CD4-positive, alpha-beta T cell treated with Interleukin-6 for 4 hours (primary cell): ENCODE measurements around the gene CADPS2.

Experiments used
- DNase-seq: peaks from one replicate; pipeline ENCODE4 v3.0.0-alpha.2; 2020; ENCODE audit warnings: mixed read lengths

Gene CADPS2

DNA sequence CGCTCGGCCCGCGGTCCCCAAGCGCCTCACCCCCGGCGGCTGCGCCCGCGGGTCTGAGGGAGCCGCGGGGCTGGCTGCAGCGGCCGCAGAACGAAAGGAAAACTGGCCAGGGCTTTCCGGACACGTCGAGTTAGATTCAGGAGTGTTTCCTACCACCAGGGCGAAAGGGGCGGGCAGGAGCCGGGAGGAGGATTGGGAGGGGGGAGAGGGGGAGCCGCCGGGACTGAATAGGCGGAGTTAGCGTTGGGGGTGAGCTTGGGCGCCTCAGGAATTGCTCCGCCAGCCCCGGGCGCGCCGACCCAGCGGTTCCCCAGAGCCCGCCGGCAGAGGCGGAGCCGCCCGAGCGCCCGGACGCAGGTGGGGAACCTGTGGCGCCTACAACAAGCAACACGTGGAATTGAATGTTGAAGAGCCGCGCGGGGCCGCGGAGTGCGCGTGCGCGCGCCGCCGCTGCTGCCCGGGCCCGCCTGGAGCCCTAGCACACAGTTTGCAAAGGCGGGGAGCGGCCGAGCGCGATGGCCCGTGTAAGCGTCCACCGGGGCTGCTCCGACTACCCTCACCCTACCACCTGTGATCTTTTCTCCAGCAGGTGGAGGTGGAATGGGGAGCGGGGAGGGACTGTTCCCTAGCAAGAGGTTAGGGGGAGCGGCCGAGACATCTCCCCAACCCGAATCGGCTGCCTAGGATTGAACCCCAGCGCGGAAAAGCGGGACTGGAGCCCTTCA is at the start of gene CADPS2:
Gene CADPS2, minus strand, starts transcription at position 104 of the 725 bp plus-strand sequence. CDS start 123 bp downstream, outside the sequence.
- no peak for DNase-seq

DNA sequence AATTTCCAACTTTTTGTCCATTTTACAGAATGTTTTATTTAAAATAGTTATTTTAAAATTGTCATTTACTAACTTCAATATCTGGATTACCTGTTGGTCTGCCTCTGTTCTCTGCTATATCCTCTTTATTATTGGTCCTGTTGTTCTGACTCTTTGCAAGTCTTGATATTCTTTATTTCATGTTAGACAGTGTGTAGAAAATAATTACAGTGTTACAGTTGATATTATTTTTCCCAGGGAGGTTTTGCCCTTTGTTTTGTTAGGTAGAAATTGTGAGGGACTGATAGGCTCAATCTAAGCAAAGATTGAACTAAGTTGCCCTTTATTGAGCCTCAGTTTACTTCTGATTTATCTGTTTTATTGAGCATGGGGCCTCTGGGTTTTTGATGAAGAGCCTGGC is 49.4 kb upstream of the CADPS2 start:
- DNase-seq: no peak

DNA sequence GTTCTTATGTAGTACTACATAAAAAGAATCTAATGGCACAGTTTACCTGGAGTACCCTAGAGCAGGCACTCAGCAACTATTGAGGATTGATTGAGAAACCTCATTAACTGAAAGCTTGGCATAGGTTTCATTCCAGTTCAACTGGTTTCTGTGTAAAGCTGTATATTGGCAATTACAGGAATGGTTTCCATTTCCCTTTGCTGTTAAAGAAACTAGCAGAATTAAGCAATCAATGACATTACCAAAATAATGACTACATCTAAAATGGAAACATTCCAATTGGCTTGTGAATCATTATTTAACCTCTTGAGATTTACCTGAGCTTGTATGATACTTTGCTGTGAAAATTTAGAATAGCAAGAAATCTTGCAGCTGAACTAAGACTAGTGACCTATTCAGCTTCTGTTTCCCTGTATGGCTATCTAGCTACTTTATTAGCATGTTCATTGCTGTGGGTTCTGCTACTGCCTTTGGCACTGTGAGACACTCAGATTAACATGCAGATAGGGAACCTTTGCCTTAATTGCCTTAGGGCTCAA is 33.5 kb upstream of the CADPS2 start:
- no peak for DNase-seq

DNA sequence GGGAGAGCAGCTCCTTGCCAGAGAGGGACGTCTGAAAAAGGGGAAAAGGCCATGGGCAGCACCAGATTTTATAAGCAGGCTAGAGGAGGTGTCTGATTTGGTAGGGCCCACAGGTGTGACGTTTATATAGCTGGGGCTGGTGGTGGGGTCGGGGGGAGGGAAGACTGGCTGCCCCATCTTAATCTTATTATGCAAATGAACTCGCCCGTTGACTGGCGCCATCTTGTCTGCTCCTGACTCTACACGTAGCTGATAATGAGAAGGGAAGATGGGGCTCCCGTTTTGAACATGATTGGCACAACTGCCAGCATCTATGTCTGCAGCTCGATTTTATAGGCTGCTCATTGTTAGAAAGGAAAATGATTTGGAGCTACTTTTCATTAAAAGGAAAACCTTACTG is 28.6 kb upstream of the CADPS2 start:
- no peak for DNase-seq

DNA sequence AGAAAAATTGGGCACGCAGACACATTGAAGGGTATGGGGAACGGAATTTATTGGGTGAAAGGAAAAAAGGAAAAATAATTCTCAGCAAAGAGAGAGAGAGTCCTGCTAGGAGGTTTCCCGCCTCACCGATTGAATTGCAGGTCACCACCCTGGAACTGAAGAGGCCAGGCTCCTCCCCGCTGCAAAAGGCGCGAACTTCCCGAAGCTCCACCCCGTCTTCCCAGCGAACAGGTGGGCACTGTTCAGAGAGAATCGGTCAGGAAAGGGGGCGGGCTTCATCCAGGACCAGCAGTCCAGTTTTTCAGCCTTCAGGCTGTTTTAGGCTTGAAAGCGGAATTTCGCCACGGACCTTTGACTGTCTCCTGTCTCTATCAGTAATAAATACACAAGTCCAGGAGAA is 27.3 kb upstream of the CADPS2 start:
- no peak for DNase-seq

DNA sequence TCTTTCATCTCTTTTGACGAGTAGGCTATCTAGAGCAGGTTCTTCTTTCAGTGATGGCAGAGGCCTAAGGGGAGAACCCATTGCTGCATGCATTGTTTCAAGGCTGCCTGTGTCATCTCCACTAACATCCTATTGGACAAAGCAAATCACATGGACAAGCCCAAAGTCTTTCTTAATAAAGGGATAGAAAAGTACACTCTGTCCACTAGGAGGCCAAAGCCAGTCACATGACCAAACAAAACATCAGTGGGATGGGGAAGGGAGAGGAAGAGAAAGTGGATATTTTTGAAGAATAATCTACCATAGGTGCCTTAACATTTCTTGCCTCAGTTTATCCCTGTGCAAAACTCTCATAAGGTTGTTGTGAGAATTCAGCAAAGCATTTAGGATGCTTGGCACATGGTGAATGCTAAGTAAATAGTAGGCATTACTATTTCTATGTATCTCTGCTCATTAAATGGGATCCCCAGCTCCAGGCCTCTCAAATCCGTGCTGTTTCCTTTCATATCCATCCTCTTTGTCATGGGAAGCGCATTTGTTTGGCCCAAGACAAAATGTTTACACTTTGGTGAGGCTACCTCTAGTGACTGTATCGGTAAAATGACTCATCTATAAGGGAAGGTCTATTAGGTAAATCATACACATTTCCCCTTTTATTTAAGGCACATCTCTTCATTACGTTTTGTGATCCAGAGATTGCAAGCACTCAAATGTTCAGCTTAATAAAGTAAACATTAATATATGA is 16.7 kb upstream of the CADPS2 start:
- DNase-seq: no peak

DNA sequence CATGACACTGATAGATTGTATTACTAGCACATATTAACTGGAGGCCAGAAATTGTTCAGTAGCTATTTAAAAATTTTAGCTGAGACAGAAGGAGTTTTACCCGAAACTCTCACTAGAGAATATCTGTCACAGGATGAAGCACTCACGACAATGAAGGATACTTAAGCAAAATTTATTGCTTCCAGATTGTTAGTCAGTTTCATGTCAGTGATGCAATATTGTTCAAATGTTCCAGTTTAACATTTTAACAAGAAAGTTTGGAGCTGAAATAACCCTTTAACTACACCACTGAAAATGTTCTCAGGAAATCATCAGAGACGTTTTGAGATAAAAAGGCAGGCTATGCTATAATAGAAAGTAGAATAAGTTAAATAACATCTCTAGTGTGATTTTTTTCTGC is 15.0 kb upstream of the CADPS2 start:
- no peak for DNase-seq

DNA sequence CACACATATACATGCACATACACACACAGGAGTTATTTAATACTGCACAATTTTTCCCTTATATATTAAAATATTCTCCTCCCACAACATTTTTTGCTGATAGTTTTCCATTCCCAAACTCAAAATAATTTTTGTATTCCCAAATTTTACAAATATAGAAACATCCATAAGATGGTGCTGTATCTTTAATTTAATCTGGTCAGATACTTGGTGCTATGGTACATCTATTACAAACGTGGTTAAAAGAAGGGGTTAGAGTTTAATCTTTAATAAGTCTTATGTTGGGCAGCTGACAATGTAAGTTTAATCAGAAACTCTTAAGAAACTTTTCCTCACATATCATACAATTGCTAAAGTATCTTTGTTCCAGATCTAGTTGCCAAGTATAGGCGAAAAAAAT is 10.2 kb upstream of the CADPS2 start:
- DNase-seq: no peak

DNA sequence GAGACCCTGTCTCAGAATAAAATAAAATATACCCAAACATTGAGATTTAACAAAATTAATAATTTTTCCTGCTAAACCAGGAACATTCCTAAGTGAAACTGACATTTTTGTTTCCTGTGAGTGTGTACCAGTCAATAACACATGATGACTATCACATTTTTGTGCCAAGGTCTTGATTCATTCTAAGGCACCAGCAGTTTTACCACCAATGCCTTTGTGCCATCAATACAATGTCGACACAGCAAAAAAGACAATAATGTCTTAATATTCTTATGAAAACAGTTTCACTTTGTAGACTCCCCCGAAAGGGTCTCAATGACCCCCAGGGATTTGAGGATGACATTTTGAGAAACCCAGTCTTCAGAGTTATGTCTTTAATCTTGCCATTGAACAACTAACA is 7.2 kb upstream of the CADPS2 start:
- no peak for DNase-seq

DNA sequence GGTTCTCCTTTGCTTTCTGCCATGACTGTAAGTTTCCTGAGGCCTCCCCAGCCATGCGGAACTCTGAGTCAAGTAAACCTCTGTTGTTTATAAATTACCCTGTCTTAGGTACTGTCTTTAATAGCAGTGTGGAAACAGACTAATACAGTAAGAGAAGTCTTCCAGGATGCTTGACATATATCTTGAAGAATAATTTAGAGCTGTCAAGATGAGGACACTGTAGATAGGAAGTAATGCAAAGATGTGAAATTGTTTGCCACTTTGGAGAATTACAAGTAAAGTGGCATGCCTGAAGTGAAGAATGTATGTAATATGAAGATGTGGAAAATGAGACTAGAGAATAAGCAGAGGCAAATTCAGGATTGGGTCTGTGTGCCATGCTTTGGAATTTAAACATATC is 2.9 kb upstream of the CADPS2 start:
- DNase-seq: no peak

DNA sequence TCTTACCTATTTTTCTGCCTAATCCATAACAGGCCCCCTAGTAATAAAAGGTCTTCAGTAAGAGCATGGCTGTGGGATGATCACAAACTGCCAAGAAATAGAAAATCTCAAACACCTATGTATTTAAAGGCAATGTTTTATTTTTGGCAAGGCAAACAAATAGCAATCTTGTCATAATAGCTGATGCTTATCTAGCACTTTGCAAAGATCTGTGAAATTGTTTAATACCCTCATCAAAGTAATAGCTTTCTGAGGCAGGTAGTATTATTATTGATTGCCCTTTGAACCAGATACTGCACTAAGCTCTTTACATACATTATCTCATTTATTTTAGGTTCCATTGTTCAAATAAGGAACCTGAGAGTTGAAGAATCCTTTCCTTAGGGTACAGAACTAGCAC is 1.6 kb upstream of the CADPS2 start:
- DNase-seq: no peak

DNA sequence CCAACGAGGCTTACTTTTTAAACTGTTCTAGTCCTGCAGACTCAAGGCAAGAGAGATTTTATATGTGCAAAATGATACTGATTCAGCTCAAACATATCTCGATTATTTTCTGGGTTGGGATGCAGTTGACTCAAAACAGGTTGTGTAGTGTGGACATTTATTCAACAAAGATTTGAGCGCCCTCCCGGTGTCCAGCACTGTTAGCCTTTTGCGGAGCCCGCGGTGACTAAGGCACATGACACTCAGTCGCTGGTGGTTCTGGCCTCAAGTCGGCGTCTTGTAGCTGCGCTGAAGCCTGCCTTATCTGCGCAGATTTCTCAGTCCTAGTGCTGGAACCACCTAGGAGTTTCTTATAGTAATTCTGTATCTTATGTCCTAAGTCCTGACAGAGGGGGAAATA is 938 bp upstream of the CADPS2 start:
- DNase-seq: no peak

DNA sequence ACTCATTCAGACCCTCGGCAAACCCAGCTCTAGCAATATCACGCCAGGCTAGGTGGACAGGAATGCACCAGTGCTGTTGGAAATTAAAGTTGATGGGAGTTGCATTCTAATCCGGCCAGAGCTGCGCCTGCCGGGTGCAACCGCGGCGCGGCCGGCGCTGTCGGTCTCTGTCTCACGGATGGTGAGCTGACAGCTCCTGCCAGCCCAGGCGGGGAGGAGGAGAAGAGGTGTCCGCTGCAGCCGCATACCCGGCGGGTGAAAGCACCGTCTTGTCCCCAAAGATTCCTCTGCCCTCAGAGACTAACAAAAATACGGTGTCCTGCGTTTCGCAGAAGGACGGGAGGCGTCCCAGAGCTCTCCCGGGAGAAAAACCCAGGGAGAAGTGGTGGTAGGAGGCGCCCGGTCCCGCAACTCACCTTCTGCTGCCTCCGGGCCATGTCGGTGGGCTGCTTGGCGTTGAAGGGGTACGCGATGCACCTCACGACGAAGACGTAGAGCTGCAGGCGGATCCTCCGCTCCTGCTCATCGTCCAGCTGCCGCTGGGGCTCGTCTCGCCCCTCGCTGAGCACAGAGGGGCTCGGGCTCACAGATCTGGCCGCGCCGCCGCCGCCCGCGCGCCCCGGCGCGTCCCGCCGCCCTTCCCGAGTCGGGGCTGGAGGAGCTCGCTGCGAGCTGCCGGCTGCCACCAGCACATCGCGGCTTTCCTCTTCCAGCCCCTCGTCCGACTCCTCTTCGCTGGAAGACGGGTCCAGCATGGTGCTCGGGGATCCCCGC is 490 bp downstream of the CADPS2 start:
- DNase-seq: no peak

DNA sequence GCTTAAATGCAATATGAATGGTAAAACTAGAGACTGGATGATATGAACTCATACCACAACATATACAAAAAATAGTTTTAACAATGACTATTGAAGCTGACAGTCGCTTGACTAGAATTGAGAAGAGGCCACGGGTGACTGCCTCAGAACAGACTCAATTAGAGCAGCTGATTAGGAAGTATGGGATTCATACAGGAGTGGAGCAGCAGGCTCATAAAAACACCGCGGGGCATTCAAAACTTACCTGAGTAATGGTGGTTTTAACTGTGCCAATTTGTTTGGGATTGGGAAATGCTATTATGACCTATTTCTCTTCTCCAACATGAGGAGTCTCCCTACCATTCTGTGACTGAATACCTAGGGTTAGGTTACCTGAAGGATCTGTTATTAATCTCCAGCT is 2.1 kb downstream of the CADPS2 start:
- no peak for DNase-seq

DNA sequence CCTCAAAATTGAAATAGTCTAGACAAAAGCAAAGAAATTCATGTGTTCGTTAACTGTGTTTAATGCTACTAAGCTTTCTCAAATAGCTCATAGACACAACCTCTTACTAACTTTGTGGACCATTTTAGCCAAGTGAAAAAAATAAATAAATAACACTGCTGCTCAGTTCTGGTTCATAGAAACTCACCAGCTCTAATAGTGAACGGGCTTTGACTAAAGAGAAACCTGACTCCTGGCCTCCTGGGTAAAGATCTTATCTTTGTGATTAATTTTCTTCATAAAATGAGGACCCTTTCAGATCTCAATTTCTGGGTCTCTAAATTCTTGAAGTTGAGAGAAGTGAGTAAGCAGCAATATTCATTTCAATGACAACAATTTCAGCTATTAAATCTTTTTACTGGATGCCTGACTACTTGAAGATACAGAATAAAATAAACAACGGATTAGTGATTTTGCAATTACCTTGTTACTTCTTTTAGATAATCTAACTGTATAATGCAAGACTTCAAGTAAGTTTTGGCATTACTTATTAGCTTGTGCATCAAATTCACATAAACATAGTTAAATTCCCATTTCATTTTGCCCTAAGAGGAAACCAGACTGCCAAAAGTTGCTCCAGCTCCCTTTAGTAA is 3.1 kb downstream of the CADPS2 start:
- DNase-seq: no peak

DNA sequence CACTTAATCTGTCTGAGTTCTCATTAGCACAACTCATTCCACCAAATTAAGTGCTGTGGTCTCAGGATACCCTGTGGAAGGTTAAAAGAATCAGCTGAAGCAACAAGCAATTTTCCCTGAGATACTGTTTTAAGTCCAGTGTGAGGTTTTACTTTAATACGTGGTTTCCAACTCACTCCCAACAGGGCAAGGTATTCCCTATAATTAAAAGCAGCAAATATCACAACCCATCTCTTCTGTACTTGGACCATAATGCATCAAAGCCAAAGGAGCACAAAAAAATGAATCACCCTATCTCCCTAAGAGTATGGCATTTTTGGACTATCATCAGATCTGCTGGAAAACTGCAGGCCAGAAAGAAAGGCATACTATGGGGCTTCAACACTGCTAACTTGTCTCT is 4.9 kb downstream of the CADPS2 start:
- no peak for DNase-seq

DNA sequence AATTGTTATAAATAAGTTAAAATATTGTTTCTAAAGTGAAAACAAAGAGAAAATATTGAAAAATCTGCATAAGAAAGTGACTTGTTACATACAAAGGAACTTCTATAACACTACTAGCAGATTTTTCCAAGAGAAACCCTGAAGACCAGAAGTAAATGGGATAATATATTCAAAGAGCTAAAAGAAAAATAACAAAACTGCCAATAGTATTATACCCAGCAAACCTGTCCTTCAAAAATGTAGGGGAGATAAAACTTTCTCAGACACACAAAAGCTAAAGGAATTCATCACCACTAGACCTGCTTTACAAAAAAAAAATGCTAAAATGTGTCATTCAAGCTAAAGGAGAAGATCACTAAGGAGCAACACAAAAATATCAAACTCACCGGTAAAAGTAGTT is 17.0 kb downstream of the CADPS2 start:
- no peak for DNase-seq

DNA sequence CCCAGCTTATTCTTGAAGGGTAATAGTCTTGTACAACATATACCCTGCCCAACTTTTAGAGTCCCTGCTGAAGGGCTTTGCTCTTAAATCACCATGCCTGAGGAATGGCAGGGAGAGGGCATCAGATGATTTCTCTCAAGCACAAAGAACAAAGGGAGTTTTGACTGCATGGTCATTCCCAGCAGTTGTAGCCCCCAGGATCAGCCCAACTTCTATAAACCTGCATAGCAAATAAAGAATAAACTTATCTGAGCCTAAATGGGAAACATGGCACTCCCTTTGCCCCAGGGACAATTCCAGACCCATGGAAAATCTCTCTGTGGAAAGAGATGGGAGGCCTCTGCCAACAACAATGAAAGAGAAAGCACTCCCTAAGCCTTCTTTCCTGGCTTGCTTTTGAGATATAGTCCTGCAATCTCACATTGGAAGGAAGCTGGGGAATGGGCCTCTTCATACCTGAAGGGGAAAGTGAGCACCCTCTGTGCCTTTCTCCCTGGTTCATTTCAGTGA is 18.7 kb downstream of the CADPS2 start:
- DNase-seq: no peak

DNA sequence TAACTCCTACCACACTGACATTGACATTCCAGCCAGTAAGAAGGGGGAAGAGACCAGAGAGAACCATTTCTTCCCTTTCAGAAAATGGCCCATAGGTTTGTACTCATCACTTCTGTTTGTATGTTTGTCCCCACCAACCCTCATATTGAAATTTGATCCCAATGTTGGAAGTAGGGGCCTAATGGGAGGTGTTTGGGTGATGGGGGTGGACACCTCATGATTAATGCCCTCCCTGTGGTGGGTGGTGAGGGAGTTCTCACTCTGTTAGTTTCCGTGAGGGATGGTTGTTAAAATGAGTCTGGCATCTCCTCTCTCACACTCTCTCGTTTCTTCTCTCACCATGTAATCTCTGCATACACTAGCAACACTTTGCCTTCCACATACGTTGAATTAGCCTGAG is 21.4 kb downstream of the CADPS2 start:
- DNase-seq: no peak

DNA sequence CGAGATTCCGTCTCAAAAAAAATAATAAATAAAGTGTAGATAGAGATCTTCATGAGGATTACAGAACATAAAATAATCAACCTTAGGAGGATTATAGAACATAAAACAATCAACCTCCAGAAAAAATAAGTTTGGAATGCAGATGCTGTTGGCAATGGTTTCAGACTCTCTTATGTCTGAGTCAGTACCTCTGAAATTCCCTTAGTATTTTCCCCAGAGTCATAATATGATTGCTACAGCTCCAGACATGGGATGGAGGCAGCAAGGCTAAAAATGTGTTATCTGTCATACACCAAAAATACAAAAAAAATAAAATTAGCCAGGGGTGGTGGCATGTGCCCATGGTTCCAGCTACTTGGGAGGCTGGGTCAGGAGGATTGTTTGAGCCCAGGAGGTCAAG is 22.2 kb downstream of the CADPS2 start:
- no peak for DNase-seq

DNA sequence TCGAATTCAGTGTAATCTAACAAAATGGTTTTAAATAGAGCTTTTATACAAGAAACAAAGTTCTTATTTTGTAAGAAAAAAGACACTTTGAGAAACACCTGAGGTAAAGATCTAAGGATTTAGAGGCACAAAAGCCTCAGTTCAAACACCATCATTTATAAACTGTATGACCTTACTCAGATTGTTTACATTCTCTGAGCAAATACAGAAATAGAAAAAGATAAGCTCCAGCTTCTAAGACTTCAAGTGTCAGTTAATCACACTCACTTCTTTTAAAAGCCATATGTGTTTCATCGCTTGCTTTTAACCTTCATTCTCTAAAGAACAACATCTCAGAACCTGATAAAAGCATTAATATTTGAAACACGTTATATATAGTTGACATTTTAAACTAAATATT is 27.9 kb downstream of the CADPS2 start:
- no peak for DNase-seq

DNA sequence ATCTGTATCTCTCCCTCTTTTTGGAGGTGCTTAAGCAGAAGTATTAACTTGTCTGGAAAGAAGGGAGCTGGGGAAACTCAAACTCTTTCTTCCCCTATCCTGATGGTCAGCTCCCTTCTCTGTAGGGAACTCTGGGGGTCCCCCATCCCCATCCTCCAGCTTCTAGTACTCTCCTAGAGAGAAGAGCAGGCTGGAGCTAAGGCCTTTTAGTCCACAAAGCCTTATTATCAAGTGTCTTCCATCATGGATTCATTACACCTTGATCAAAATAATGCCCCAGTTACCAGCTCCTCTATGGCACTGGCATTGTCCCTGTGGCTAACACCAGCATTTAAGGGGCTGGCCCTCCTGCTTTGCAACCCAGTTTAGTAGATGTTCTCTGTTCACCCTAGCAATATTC is 35.7 kb downstream of the CADPS2 start:
- no peak for DNase-seq

DNA sequence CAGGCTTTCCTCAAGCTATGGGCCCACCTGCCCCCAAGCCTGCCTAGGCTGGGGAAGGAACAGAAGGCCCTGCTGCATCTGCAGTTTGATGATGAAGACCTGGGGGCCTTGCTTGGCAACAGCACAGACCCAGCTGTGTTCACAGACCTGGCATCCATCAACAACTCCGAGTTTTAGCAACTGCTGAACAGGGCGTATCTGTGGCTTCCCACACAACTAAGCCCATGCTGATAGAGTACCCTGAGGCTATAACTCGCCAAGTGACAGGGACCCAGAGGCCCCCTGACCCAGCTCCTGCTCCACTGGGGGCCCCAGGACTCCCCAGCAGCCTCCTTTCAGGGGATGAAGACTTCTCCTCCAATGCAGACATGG is 36.3 kb downstream of the CADPS2 start:
- no peak for DNase-seq
